Regular cardiac myocyte (primary cell): ENCODE results near the gene HSDL2. TPM values are rescaled to one million over a fixed set of nuclear protein-coding genes. Genes with fewer than 3 reads are reported as not detected.

Experiments
- total RNA-seq: library from RNA; depleted of rRNA; stranded (reverse); fragments of >200 nt; gene quantifications from 2 replicates; pipeline ENCODE4 v1.2.3, GENCODE V29; 2014

Gene HSDL2
- total RNA-seq: 51.6 and 64.3 TPM in 2 replicates

DNA sequence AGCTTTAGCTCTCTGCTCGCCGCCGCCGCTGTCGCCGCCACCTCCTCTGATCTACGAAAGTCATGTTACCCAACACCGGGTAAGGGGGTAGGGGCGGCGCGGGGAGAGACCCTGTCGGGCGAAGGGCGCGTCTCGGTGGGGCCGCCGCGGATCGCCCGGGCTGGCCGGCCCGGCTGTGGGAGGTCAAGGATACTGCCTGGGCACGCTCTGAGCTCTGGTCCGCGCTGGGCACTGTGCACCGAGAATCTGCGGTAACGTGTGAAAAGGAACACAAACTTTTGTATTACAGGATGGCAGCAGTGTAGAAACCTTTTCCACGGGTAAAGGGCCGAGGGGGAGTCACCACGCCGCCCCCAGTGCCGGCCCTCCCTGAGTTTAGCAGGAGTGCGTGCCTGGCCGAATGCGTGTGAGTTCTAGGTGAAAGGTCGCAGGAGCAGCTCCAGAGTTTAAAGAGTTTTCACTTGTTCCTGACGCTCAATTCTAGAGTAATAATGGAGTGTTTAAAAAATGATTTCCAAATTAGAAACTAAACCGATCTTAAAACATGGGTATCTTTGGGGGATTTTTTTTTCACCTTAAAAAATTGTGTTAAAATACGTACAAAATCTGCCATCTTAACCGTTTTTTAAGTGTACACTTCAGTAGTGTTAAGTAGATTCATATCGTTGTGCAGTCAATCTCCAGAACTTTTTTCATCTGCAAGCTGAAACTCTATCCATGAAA is at the start of gene HSDL2:
Gene HSDL2 (plus strand): TSS at position 7 of the 723 bp plus-strand sequence. CDS start 56 bp downstream, at position 63.

GRCh38 chr9:112332977-112333638 is 46.8 kb upstream of the HSDL2 start, which contains the start of gene PTBP3:
PTBP3 (minus strand) TSS chr9:112333619; CDS start chr9:112297865, 35,754 bp downstream.

DNA sequence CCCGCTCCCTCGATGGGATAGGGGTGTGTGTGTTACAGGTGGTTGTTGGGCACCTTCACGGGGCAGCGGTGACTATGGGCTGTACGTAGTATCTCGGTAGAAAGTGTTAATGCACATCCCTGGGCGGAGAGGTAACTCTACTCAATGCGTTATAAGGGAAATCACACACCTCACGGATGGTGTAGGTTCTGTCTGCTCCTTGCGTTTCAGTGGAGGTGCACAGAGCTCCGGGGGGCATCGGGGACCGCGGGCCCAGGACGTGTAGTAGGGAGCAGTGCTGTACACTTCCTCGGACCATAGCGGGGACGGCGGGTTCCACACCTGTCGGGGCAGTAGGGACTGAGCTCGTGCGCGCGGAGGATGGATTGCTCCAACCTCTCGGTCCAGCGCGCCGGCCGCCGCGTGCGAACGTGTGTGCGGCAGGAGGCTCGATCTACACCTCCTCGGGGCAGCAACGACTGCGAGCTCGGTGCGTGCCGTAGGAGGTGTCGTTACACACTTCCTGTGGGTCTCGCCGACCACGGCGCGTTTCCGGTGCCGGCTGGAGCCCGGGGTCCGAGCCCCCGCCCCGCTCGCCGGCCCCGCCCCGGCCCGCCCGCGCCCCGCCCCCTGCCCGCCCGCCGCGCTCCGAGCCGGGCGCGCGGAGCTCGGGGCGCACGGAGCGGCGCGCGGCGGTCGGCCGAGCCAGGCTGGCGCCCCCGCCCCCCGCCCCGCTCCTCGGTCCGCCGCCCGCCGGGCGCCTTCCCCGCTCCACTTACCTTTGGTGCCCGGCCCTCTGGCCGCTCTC is 106.5 kb downstream of the HSDL2 start, which contains the start of gene KIAA1958:
Gene KIAA1958 (plus strand): TSS at position 607 of the 787 bp plus-strand sequence. CDS start 87,254 bp downstream, outside the sequence.

Other genes with a start within 250 kb of the HSDL2 start
- gene SUSD1, start 204.8 kb upstream of the HSDL2 start, total RNA-seq: 23.4 and 30.2 TPM in 2 replicates
- gene PTBP3, start 46.5 kb upstream of the HSDL2 start, total RNA-seq: 22.6 and 27.3 TPM in 2 replicates
- gene KIAA1958, start 106.7 kb downstream of the HSDL2 start, total RNA-seq: 1.3 and 2.5 TPM in 2 replicates